Lung microvascular endothelial cell (primary cell): Measurements from ENCODE around the gene GPC4. TPM values are rescaled to one million over a fixed set of nuclear protein-coding genes. Genes with fewer than 3 reads are reported as not detected.
A peak's percentile ranks its signal among the peaks of the same experiment; 100 is the strongest.

Source experiments
- DNase-seq, 2 donors: peaks; one replicate each; pipeline versions ENCODE4 v3.0.0 to v3.0.0-alpha.2; 2010; ENCODE audit warnings: low read depth in 2 of 2
- total RNA-seq: library from RNA; depleted of rRNA; stranded (reverse); fragments of >200 nt; gene quantifications from 2 replicates; pipeline ENCODE4 v1.2.1, GENCODE V29; 2014

Gene GPC4
- under 0.01 and 0.22 TPM in 2 replicates for total RNA-seq

- DNase-seq, result peak in 1 of 2 donors; percentile 1
Measured at GRCh38 chrX:133415276-133416105, at the start of gene GPC4. Gene GPC4 (minus strand): TSS chrX:133415489. CDS start chrX:133414965, 524 bp downstream.

- no peak for DNase-seq
Measured at GRCh38 chrX:133461231-133461630, 45.9 kb upstream of the GPC4 start.

DNA sequence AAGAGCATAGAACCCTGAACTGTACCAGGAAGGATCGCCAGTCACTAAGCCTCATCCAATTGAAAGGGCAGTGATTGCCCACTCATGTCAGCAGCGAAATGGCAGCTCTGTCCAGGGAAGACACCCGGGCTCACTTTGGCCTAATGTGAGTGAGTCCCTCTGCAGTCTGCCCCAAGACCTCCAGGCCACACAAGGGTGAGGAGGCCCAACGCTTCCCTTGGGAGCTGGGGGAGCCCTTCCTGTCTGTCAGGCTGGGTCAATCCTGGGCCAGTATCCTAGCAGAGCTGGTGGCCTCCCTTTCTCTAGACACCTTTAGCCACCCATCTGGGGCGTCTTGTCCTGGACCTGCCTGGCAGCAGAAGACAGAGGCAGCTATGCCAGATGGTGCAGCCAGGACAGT is 39.6 kb upstream of the GPC4 start:
- no peak for DNase-seq

DNA sequence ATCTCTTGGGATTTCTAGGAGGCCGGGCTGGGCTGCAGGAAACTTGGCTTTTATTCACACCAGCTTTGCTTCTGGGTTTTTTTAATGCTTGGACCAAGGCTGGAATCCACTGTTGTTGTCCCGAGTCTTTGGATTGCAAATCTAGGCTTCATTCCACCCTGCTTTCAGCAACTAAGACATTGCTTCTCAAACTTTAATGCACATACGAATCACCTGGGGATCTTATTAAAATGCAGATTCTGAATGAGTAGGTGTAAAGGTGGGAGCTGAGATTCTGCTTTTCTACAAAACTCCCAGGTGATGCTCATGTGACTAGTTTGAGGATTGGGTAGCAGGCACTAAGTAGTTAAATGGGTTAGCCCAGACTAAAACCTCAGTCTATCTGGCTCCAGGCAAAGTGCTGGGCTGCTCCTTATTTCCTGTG is 39.2 kb upstream of the GPC4 start:
- no peak for DNase-seq

GRCh38 chrX:133448512-133449076 is 33.3 kb upstream of the GPC4 start:
- no peak for DNase-seq

DNA sequence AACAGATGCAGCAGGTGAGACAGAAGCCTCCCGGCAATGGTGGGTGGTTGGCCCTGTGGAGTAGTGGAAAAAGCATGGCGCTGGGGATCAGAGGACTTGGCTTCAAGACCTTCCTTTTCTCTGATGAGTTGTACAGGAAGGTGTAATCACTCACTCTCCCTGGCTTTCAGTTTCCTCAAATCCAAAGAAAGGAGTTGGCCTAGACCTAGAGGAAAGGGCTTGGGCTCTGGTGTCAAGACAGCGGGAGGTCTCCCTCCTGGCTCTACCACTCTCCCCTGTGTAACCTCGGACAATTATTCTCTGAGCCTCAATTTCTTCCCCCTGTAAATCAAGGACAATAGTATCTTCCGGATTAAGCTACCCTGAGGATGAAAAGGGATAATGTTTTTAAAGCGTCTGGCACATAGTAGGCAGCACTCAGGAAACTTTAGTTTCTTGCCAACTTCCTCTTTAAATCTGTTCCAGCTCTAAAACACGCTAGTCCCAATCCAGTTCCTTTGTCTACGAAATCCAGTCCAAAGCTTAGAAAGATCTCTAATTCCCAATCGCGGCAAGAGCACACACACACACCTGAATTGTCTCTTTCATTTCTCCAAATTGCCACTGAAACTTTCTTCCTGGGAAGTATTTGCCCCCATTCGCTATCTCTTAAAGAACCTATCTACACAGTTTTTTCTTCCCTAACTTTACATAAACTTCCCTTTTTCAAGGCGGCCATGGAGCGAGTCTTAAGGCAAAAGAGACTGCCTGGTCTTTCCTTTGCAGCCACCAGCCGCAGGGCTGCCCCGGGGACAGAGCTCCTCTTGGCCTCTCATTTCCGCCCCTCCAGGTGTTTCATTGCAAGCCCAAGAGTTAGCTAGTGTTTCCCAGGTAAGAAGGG is 29.9 kb upstream of the GPC4 start:
- no peak for DNase-seq

DNA sequence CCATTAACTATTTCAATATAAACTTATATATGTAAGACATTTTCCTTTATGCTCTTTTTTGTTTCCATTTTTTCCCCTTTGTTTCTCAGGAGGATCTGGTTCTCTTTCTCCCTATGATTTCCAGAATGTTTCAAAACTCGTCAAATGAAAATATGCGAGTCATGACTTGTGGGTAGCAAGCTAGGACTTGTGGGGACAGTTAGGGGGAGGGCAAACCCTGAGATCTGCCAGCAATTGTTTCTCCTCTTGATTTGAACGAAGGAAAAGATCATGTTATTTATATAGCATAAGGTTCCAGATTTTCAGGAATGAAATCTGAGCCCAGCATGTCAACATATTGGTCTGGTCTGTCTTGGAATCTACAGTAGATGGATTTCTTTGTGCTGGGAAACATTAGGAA is 28.9 kb upstream of the GPC4 start:
- DNase-seq, result no peak

DNA sequence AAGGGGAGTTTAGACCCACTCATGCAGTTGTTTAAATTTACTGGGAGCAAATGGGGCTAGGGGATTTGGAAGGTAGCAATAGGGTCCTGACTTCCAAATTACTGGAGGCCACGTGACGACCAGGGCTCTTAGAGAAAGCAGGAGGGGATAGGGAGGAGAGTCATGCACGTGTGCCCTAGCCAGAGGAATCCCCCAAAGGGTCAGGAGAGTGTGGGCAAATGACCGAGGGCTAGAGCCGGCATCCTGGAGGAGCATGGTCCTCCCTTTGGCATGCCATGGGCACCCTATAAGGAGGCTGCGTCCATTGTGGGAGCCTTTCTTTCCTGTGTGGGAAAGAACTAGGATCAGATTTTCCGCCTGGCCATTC is 25.5 kb upstream of the GPC4 start:
- no peak for DNase-seq

- DNase-seq, result no peak
Measured at GRCh38 chrX:133440081-133440796, 24.9 kb upstream of the GPC4 start.

- DNase-seq, result no peak
Measured at GRCh38 chrX:133437766-133438165, 22.5 kb upstream of the GPC4 start.

- DNase-seq, result no peak
Measured at GRCh38 chrX:133437356-133437755, 22.1 kb upstream of the GPC4 start.

DNA sequence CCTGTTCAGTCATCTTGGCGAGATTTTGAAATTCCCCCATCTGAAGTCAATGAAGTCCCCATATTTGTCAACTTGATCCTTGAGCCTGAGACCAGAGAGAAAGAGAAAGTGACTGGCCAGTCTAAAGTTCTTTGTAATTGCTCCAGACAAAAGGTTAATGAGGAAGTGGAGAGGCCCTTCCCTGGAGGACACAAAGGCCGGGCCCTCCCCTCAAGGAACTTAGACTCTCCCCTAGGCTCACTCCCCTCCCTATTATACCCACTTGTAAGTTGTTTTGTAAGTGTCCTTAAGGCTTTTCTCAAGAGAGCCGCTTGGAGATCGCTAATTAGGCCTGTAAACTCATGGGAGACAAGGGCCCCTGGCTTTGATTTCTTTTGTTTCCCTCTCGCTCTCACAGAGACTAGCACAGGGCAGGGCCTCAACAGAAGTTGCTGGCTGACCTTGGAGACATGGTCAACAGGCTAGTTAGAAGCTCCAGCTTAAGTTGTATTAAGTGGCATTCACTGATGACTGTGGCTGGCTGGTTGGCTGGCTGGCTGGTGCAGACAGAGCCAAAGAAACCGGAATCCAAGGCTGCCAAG is 20.3 kb upstream of the GPC4 start:
- no peak for DNase-seq

- no peak for DNase-seq
Measured at GRCh38 chrX:133434197-133434820, 19.0 kb upstream of the GPC4 start.

GRCh38 chrX:133419911-133420310 is 4.6 kb upstream of the GPC4 start:
- DNase-seq, result no peak

- DNase-seq, result no peak
Measured at GRCh38 chrX:133418588-133418987, 3.3 kb upstream of the GPC4 start.

GRCh38 chrX:133417364-133417763 is 2.1 kb upstream of the GPC4 start:
- no peak for DNase-seq

DNA sequence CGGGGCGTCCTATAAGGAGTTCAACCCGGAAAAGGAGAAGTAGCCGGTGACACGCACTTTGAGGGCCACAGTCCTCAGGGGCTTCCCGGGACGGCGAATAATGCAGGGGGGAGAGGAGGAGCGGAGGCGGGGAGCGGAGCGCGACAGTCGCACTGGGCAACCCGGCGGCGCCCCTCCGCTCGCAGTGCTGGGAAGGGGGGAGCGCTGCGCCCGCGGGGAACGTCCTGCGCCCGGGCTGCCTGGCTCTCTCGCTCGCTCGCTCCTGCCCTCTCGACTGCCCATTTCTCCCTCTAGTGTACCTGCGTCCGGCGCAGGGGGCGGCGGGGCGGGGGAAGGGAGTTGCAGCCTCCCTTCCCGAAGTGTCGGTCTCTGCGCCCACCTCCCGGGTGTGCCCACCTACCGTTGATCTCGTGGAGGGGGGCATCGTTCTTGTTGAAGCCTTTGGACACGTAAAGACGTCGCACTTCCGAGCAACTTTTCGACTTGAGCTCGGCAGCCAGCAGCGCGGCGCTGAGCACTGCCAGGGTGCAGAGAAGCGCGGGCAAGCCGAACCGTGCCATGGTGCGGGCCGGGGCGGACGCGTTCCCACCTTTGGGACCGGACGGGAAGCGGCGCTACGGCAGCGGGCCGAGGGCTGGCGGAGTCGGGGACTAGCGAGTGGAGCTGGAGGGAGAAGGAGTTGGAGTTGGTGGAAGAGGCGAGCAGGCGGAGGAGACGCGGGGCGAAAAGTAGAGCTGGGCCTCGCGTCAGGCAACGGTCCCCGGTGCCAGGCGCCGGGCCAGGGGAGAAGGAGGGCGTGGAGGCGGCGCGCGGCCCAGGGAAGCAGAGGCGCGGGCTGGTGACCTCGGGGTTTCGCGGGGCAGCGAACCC is 648 bp downstream of the GPC4 start:
- no peak for DNase-seq

DNA sequence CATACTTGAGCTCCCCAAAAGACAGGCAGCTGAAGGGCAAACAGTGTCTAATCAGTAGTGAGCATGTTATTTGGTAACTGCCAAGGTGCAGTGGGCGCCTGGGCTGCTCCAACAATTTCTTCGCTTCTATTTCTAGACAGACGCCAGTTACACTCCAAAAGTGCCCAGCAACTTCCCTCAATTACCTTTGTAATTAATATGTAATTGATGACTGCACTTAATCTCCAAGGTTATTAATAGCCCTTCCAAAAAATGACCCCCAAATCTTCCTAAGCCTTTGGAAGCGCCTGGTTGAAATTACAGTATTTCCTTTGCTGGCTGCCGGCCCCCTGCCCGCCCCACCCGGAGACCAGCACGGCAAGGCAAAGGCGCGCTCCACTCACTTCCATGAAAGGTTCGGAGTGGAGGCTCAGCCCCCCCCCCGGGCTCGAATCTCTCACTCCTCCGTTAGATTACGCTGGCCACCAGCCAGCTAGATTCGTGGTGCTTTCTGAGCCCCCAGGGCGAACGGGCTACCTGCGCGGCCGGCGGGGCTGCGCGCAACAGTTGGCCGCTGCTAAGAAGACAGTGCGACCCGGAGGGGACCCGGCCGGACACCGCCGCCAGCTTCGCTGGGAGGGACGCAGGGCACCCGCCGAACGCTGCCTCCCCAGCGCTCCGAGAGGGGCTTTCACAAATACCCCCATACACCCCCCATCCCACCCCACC is 1.9 kb downstream of the GPC4 start:
- DNase-seq, result no peak

DNA sequence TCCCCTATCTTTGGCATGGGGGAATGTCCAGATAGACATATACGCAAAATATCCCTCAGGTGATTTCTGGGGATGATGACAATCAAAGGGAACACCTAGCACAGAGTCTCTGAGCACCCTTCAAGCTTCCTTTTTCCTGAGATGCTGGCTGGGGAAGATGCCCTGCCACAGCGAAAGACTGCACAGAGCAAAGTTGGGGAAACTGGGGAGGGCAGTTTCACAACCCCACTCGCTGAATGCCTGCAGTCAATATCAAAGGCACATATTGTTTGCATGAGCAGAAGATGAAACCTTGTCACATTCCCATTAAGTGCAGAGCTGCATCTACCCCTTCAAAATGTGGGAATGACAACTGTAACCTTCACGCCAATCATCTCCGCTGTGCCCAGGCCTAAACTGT is 2.6 kb downstream of the GPC4 start:
- DNase-seq, result no peak
